NCI-H1417 treated with DMSO at 0.1 percent for 48 hours (cell line): ENCODE data around the gene KIF26B.

Experiments
- DNase-seq: peaks from one replicate; lab custom pipeline; 2025; lab: John Stamatoyannopoulos, UW

The KIF26B gene

GRCh38 chr1:245209658-245210435 lies 55.1 kb downstream of the KIF26B start:
- DNase-seq = no peak

- no peak for DNase-seq
Measured at GRCh38 chr1:245211035-245211749, 56.4 kb downstream of the KIF26B start.

GRCh38 chr1:245211761-245212160 lies 57.0 kb downstream of the KIF26B start:
- no peak for DNase-seq

- no peak for DNase-seq
Measured at GRCh38 chr1:245212221-245212710, 57.5 kb downstream of the KIF26B start.

GRCh38 chr1:245213066-245213831 lies 58.5 kb downstream of the KIF26B start:
- DNase-seq = no peak

GRCh38 chr1:245215071-245215470 lies 60.3 kb downstream of the KIF26B start:
- DNase-seq = no peak

- no peak for DNase-seq
Measured at GRCh38 chr1:245216366-245217115, 61.8 kb downstream of the KIF26B start.

- no peak for DNase-seq
Measured at GRCh38 chr1:245217853-245218608, 63.2 kb downstream of the KIF26B start.

GRCh38 chr1:245220381-245220985 lies 65.7 kb downstream of the KIF26B start:
- DNase-seq = no peak

GRCh38 chr1:245221805-245222204 lies 67.0 kb downstream of the KIF26B start:
- no peak for DNase-seq

- no peak for DNase-seq
Measured at GRCh38 chr1:245222931-245223595, 68.3 kb downstream of the KIF26B start.

- no peak for DNase-seq
Measured at GRCh38 chr1:245225322-245226202, 70.8 kb downstream of the KIF26B start.

- no peak for DNase-seq
Measured at GRCh38 chr1:245226203-245226499, 71.4 kb downstream of the KIF26B start.

- no peak for DNase-seq
Measured at GRCh38 chr1:245229051-245229450, 74.3 kb downstream of the KIF26B start.

GRCh38 chr1:245232931-245233330 lies 78.1 kb downstream of the KIF26B start:
- no peak for DNase-seq

GRCh38 chr1:245234217-245235081 lies 79.7 kb downstream of the KIF26B start:
- peak; percentile 68 for DNase-seq

- DNase-seq = no peak
Measured at GRCh38 chr1:245235156-245235555, 80.4 kb downstream of the KIF26B start.

- no peak for DNase-seq
Measured at GRCh38 chr1:245240648-245241165, 85.9 kb downstream of the KIF26B start.
